T-helper 2 cell treated with Interferon-gamma antibody and Interleukin-4, amounts not matched to agents 5 μg/mL and 100 μg/mL, for 36 hours (primary cell): ENCODE data around the gene FZD10.

Experiments used
- DNase-seq: peaks from one replicate; pipeline ENCODE4 v3.0.0; 2021; ENCODE audit warnings: low spot score
- H3K27ac Mint-ChIP-seq: one replicate; pipeline ENCODE4 v1.8.0; 2021; ENCODE audit warnings: mild to moderate bottlenecking, mixed read lengths
- H3K27me3 Mint-ChIP-seq: one replicate; pipeline ENCODE4 v1.8.0; 2021; ENCODE audit warnings: low read depth, mixed read lengths
- H3K36me3 Mint-ChIP-seq: one replicate; pipeline ENCODE4 v1.8.0; 2021; ENCODE audit warnings: low read depth, mixed read lengths
- H3K4me1 Mint-ChIP-seq: one replicate; pipeline ENCODE4 v1.8.0; 2021; ENCODE audit warnings: low read depth, mixed read lengths
- H3K4me3 Mint-ChIP-seq: one replicate; pipeline ENCODE4 v1.8.0; 2022; ENCODE audit warnings: mild to moderate bottlenecking, moderate library complexity, mixed read lengths
- H3K9me3 Mint-ChIP-seq: one replicate; pipeline ENCODE4 v1.8.0; 2021; ENCODE audit warnings: mixed read lengths

Gene FZD10

DNA sequence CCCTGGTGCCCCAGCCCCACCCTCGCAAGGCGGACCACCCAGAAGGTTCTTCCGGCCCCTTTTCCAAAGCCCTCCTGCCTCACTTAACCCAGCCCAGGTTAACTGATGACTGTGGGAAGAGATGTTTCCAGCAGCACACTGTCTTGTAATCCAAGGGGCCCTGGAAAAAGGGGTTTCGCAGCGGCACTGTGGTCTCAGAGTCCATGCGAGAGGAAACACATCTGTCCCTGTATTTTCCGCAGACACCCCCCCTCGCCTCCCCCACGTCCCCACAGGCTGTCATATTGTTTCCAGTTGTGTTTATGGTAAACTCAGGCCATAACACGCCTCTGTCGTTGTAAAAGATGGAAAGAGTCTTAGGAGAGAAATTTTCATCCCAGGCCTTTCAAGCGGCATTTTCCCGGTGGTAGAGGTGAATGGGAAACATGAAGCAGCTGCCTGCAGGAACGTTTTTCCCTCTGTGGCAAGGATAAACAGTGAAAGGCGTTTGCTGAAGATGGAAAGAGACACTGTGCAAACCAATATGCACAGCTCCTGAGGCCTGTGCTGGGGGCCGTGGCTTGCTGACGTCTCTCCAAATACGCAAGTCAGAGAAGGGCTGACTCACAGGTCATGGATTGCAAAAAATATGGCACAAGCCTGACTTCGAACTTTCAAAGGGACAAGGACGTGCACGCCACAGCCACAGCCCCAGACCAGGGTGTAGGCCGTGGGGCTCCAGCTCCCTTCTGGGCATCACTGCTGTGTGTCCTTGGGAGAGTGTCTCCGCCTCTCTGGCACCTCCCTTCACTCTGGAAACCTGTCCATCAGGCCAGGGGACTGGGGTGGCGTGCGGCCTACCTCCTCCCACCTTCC, 22.5 kb upstream of the FZD10 start:
- H3K4me1 Mint-ChIP-seq: no peaks in the 10 kb centered on the region
- DNase-seq: no peak
- H3K36me3 Mint-ChIP-seq: no peaks in the 10 kb centered on the region
- H3K27me3 Mint-ChIP-seq: no peaks in the 10 kb centered on the region
- peaks cover 6% of the 10 kb centered on the region for H3K9me3 Mint-ChIP-seq
- H3K4me3 Mint-ChIP-seq: no peak overlapping the region
- no peak overlapping the region for H3K27ac Mint-ChIP-seq

DNA sequence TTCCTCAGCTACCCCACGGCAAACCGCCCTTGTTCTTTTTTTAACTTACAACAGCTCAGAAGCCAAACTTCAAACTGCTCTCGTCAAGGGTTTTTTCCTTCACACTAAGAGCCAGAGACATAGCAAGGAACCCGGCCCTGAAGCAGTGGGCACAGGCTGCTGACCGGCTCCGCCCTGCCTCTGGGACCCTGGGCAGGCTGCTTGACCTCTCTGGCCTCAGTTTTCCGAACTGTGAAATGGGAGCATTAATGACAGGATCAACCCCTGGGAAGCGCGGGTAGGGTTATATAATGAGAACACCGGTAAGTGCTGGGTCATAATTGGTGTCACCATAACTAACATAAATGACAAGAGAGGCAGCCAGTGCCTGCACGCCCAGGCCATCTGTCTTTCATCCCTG, 21.2 kb upstream of the FZD10 start:
- H3K9me3 Mint-ChIP-seq: no peaks in the 10 kb centered on the region
- H3K4me3 Mint-ChIP-seq: no peak overlapping the region
- H3K27ac Mint-ChIP-seq: no peak overlapping the region
- H3K4me1 Mint-ChIP-seq: no peaks in the 10 kb centered on the region
- H3K27me3 Mint-ChIP-seq: no peaks in the 10 kb centered on the region
- DNase-seq: no peak
- H3K36me3 Mint-ChIP-seq: no peaks in the 10 kb centered on the region

GRCh38 chr12:130141901-130142683, 20.2 kb upstream of the FZD10 start:
- Mint-ChIP-seq H3K27me3 (no peaks in the 10 kb centered on the region), H3K27ac (no peak overlapping the region), H3K36me3 (no peaks in the 10 kb centered on the region), H3K9me3 (no peaks in the 10 kb centered on the region), H3K4me1 (no peaks in the 10 kb centered on the region), H3K4me3 (no peak overlapping the region)
- no peak for DNase-seq

- H3K36me3 Mint-ChIP-seq: no peaks in the 10 kb centered on the region
- DNase-seq: no peak
- no peaks in the 10 kb centered on the region for H3K4me1 Mint-ChIP-seq
- H3K4me3 Mint-ChIP-seq: no peak overlapping the region
- no peak overlapping the region for H3K27ac Mint-ChIP-seq
- H3K27me3 Mint-ChIP-seq: no peaks in the 10 kb centered on the region
- no peaks in the 10 kb centered on the region for H3K9me3 Mint-ChIP-seq
Measured at GRCh38 chr12:130142736-130143135, 19.5 kb upstream of the FZD10 start.

GRCh38 chr12:130143136-130143535, 19.1 kb upstream of the FZD10 start:
- H3K27ac Mint-ChIP-seq: no peak overlapping the region
- no peaks in the 10 kb centered on the region for H3K27me3 Mint-ChIP-seq
- no peaks in the 10 kb centered on the region for H3K36me3 Mint-ChIP-seq
- no peak for DNase-seq
- H3K4me3 Mint-ChIP-seq: no peak overlapping the region
- no peaks in the 10 kb centered on the region for H3K9me3 Mint-ChIP-seq
- H3K4me1 Mint-ChIP-seq: no peaks in the 10 kb centered on the region

DNA sequence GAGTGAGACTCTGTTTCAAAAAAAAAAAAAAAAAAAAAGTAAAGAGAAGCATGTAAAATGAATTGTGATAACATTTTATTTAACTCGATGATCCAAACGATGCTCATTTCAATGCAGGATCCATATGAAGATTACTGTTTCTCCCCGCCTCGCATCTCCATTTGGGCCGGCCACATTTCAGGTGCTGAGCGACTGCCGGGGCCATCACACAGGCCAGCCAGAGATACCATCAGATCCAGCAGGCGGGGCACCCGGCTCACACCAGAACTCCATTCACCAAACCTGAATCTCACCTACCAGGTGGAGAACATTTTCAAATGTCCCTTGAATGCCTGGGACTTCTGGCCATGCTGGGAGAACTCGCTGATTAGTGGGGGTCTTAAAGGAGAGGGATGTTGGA, 18.0 kb upstream of the FZD10 start:
- no peak overlapping the region for H3K27ac Mint-ChIP-seq
- no peak overlapping the region for H3K4me3 Mint-ChIP-seq
- no peaks in the 10 kb centered on the region for H3K4me1 Mint-ChIP-seq
- H3K36me3 Mint-ChIP-seq: no peaks in the 10 kb centered on the region
- no peak for DNase-seq
- no peaks in the 10 kb centered on the region for H3K9me3 Mint-ChIP-seq
- H3K27me3 Mint-ChIP-seq: no peaks in the 10 kb centered on the region

DNA sequence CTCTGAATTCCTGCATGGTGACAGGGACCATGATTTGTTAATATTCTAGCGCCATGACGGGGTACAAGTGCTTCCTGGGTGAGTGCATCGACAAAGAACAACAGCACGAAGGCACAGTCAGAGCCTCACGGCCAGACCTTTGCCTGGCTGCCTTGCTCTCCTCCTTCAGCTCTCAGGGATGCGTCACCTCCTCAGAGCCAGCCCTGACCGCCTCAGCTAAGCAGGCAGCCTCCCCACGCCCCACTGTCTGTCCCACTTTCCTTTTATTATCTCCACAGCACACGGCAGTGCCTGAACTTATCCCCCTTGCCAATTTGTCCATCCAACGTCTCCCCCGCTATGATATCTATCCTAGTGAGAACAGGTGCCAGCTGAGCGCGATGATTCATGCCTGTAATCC, 16.5 kb upstream of the FZD10 start:
- DNase-seq: no peak
- no peak overlapping the region for H3K27ac Mint-ChIP-seq
- no peaks in the 10 kb centered on the region for H3K4me1 Mint-ChIP-seq
- no peaks in the 10 kb centered on the region for H3K36me3 Mint-ChIP-seq
- no peaks in the 10 kb centered on the region for H3K9me3 Mint-ChIP-seq
- H3K4me3 Mint-ChIP-seq: no peak overlapping the region
- no peaks in the 10 kb centered on the region for H3K27me3 Mint-ChIP-seq

- Mint-ChIP-seq H3K36me3 (no peaks in the 10 kb centered on the region), H3K9me3 (no peaks in the 10 kb centered on the region), H3K27me3 (no peaks in the 10 kb centered on the region), H3K4me1 (no peaks in the 10 kb centered on the region), H3K27ac (no peak overlapping the region), H3K4me3 (no peak overlapping the region)
- no peak for DNase-seq
Measured at GRCh38 chr12:130146176-130146931, 15.9 kb upstream of the FZD10 start.

DNA sequence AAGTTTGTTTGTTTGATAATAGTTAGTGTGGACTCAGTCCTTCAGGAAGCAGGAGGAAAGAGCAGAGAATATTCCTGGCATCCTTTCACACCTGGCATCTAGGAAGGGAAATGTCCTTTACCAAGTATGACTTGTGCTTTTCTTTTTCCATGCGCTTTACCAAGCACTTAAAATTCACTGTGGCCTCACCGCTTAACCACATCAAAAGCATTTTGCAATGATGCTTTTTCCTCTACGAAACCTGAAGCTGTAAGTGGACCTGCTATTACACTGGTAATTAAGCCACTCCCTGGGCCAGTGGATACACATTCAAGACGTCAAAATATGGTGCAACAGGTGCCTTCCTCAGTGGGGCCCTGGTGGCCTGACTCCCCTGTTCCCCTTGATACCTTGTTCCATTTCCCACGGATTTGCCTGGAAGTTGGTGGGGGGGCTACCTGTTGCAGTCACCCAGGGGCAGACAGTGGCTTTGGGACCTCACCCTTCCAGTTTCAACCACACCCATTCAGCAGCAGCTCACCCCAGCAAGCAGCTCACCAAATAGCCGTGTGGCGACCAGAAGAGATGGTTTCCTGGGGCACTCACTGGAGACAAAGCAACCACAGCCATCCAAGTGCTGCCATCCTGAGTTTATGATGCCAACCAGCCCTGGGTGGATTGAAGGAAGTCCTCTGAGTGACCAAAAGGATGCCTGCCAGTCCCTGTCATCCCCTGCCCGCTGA, 14.2 kb upstream of the FZD10 start:
- no peak for DNase-seq
- Mint-ChIP-seq H3K4me3 (no peak overlapping the region), H3K4me1 (no peaks in the 10 kb centered on the region), H3K9me3 (no peaks in the 10 kb centered on the region), H3K36me3 (no peaks in the 10 kb centered on the region), H3K27ac (no peak overlapping the region), H3K27me3 (no peaks in the 10 kb centered on the region)

DNA sequence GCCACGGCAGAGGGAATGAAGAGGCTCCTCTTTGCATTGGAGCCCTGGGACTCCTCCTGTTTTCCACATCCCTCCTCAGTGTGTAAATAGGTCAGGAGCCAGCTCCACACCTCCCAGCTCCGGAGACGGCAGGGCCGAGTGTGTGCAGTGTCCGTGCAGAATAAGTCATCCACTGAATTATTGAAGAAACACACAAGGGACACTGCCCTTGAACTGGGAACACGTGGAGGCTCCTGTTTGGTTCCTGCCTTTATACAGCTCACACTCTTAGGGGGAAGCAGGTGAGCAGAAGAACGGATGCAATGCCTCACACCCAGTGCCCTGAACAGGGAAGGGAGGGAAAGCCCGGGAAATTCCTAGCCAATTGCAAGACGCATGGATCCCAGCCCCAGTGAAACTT, 10.4 kb upstream of the FZD10 start:
- Mint-ChIP-seq H3K27me3 (peaks cover 4% of the 10 kb centered on the region), H3K4me1 (no peaks in the 10 kb centered on the region)
- DNase-seq: no peak

GRCh38 chr12:130152386-130152785, 9.9 kb upstream of the FZD10 start:
- H3K36me3 Mint-ChIP-seq: no peaks in the 10 kb centered on the region
- peaks cover 6% of the 10 kb centered on the region for H3K27me3 Mint-ChIP-seq
- H3K4me3 Mint-ChIP-seq: no peak overlapping the region
- H3K9me3 Mint-ChIP-seq: no peaks in the 10 kb centered on the region
- DNase-seq: no peak
- H3K4me1 Mint-ChIP-seq: no peaks in the 10 kb centered on the region
- no peak overlapping the region for H3K27ac Mint-ChIP-seq

More for the DNA sequence above, 10.4 kb upstream of the FZD10 start:
- H3K9me3 Mint-ChIP-seq: no peaks in the 10 kb centered on the region
- H3K4me3 Mint-ChIP-seq: no peak overlapping the region
- no peak overlapping the region for H3K27ac Mint-ChIP-seq
- no peaks in the 10 kb centered on the region for H3K36me3 Mint-ChIP-seq

DNA sequence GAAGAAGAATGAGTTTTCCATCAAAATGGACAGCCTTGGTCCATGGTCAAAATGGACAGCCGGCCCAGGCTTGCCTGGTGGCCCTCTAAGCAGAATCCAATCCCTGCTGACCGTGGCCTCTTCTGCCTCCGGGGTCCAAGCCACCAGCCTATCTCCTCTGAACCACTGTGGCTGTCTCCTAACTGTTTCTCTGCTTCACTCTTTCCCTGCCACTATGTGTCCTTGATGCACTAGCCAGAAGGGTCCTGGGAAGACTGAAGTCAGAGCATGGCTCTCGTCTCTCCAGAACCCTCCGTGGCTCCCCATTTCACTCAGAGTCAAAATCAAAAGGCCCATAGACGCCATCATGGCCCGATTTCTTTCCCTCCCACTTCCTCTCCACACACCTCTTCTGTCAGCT, 8.5 kb upstream of the FZD10 start:
- Mint-ChIP-seq H3K4me1 (no peaks in the 10 kb centered on the region), H3K27me3 (peaks cover 6% of the 10 kb centered on the region), H3K9me3 (no peaks in the 10 kb centered on the region), H3K36me3 (no peaks in the 10 kb centered on the region), H3K4me3 (no peak overlapping the region), H3K27ac (no peak overlapping the region)
- no peak for DNase-seq

GRCh38 chr12:130154276-130155070, 7.8 kb upstream of the FZD10 start:
- DNase-seq: no peak
- Mint-ChIP-seq H3K4me3 (no peak overlapping the region), H3K27ac (no peak overlapping the region), H3K9me3 (no peaks in the 10 kb centered on the region), H3K4me1 (no peaks in the 10 kb centered on the region), H3K27me3 (peaks cover 6% of the 10 kb centered on the region), H3K36me3 (no peaks in the 10 kb centered on the region)
